GM19397 (cell line): Measurements from ENCODE around the gene ETV4.
A peak's percentile ranks its signal among the peaks of the same experiment; 100 is the strongest.
"Not testable (repeated sequence)": the region's sequence is repeated elsewhere in the genome, so short reads cannot be mapped to it uniquely, and the experiment has no call there.

Experiments
- ATAC-seq: cut with Tn5 transposase; IDR thresholded peaks from one replicate; pipeline ENCODE4 v1.9.1; 2021; ENCODE audit warnings: mild to moderate bottlenecking, moderate library complexity; ENCODE audit not compliant: unreplicated experiment

ETV4 gene

GRCh38 chr17:43517615-43518386 is 28.3 kb downstream of the ETV4 start:
- ATAC-seq: no peak

DNA sequence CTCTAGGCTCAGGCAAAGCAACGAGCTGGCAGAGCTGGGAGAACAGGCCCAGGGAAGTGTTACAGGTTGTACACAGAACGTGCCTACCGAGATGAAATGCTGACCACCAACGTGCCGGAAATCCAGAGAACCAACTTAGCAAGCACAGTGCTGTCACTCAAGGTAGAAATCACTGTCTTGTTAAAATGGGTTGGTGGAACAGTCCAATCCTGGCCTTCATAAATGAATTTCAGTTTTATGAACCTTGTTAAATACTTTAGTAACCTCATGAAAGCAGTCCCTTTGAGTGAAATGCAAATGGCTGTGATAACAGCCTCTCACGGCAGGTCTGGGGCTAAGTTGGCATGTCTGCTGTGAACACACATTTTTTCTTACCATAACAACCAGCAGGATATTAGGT is 29.0 kb downstream of the ETV4 start:
- no peak for ATAC-seq

GRCh38 chr17:43515656-43516055 is 30.5 kb downstream of the ETV4 start:
- no peak for ATAC-seq

DNA sequence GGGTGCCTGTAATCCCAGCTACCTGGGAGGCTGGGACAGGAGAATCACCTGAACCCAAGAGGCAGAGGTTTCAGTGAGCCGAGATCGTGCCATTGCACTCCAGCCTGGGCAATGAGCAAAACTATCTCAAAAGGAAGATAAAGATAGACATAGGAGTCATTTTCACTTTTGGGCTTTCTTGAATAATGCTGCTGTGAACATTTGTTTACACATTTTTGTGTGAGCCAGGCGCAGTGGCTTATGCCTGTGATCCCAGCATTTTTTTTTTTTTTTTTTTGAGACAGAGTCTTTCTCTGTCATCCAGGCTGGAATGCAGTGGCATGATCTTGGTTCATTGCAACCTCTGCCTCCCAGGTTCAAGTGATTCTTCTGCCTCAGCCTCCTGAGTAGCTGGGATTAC is 34.9 kb downstream of the ETV4 start:
- ATAC-seq: not testable (repeated sequence)

- ATAC-seq: not testable (repeated sequence)
These were observed 36.7 kb downstream of the ETV4 start for GRCh38 chr17:43509440-43509839.

DNA sequence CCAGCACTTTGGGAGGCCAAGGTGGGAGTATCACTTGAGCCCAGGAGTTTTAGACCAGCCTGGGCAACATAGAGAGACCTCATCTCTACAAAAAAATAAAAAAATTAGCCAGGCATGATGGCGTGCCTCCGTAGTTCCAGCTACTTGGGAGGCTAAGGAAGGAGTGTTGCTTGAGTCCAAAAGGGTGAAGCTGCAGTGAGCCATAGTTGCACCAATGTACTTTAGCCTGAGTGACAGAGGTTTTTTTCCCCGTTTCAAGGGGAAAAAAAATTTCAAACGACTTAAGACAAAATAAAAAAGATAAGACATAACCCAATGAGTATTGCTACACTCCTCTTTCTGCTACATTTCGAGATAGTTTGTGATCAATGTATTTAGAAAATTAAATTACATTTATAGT is 55.5 kb downstream of the ETV4 start:
- no peak for ATAC-seq

DNA sequence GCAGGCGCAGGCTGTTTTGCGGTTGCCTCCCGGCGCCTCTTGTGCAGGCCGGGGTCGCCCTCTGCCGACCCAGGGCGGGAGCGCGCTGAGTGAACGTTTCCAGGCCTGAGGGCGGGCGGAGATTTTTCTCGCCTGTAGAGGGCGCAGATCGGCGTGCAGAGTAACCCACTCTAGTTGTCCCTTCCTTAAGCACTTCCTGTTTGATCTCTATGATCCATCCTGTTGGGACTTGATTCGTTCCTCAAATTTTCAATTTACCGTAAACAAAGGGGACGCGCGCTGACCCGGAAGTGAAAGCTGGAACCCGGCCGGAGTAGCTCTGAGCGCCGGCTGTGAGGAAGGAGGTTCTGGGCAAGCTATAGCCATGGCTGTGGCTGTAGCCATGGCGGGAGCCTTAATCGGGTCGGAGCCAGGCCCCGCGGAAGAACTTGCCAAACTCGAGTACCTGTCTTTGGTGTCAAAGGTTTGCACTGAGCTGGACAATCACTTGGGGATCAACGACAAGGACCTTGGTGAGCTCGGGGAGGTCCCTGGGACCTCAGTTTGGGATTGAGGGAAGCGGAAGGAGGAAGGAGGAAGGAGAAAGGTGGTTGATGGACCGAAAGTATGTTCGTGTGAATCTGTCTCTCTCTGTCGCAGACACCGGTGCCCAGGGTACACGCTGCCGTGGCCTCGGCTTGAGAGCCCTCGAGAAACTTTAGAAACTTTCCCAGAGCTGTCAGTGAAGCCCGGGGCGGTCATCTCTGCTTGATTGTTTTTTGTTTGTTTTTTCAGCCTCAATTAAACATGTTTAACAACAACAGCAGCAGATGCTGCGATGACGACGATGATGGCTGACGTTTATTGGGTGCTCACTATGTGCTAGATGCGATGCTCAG is 62.2 kb downstream of the ETV4 start, which contains the start of gene DHX8:
Gene DHX8, plus strand, starts transcription at position 302 of the 878 bp plus-strand sequence. Its CDS starts 63 bp downstream, at position 365.
- ATAC-seq: peak; percentile 95

- no peak for ATAC-seq
These were observed 63.8 kb downstream of the ETV4 start for GRCh38 chr17:43482103-43483012.

GRCh38 chr17:43479948-43480347 is 66.2 kb downstream of the ETV4 start:
- no peak for ATAC-seq
